Measurements from ENCODE around the gene EPHB4. TPM values are rescaled to one million over a fixed set of nuclear protein-coding genes. Genes with fewer than 3 reads are reported as not detected.

Gene EPHB4
- total RNA-seq, 1 donor from 2014 or later = 153 TPM

- no peak for TF ChIP-seq CTCF (IDR thresholded peaks at IDR 0.05; ENCODE audit: insufficient read depth, low read length, severe bottlenecking)
- no peak for FAIRE-seq
- no peak overlapping the region for H3K4me3 ChIP-seq (ENCODE audit: low read depth, low read length)
- H3K36me3 ChIP-seq (ENCODE audit: control insufficient read depth, insufficient read depth, low read length) = peaks cover 19% of the 10 kb centered on the region
- DNase-seq (ENCODE audit: low read depth) = no peak
- H3K27me3 ChIP-seq (ENCODE audit: control insufficient read depth, insufficient read depth, low read length) = no peaks in the 10 kb centered on the region
Observed at GRCh38 chr7:100864263-100864845, 37.0 kb upstream of the EPHB4 start.

GRCh38 chr7:100863406-100863950 is 36.2 kb upstream of the EPHB4 start:
- DNase-seq (ENCODE audit: low read depth) = no peak
- FAIRE-seq = no peak
- no peaks in the 10 kb centered on the region for H3K27me3 ChIP-seq (ENCODE audit: control insufficient read depth, insufficient read depth, low read length)
- H3K36me3 ChIP-seq (ENCODE audit: control insufficient read depth, insufficient read depth, low read length) = peaks cover 15% of the 10 kb centered on the region
- no peak for TF ChIP-seq CTCF (IDR thresholded peaks at IDR 0.05; ENCODE audit: insufficient read depth, low read length, severe bottlenecking)
- H3K4me3 ChIP-seq (ENCODE audit: low read depth, low read length) = no peak overlapping the region

- Histone ChIP-seq H3K4me3 (ENCODE audit: low read depth, low read length) (no peak overlapping the region), H3K27me3 (ENCODE audit: control insufficient read depth, insufficient read depth, low read length) (no peaks in the 10 kb centered on the region), H3K36me3 (ENCODE audit: control insufficient read depth, insufficient read depth, low read length) (peaks cover 15% of the 10 kb centered on the region)
- FAIRE-seq = no peak
- no peak for TF ChIP-seq CTCF (IDR thresholded peaks at IDR 0.05; ENCODE audit: insufficient read depth, low read length, severe bottlenecking)
- DNase-seq (ENCODE audit: low read depth) = no peak
Observed at GRCh38 chr7:100861616-100861985, 34.3 kb upstream of the EPHB4 start.

GRCh38 chr7:100860702-100861615 is 33.6 kb upstream of the EPHB4 start:
- Histone ChIP-seq H3K36me3 (ENCODE audit: control insufficient read depth, insufficient read depth, low read length) (peaks cover 15% of the 10 kb centered on the region), H3K4me3 (ENCODE audit: low read depth, low read length) (no peak overlapping the region), H3K27me3 (ENCODE audit: control insufficient read depth, insufficient read depth, low read length) (no peaks in the 10 kb centered on the region)
- no peak for TF ChIP-seq CTCF (IDR thresholded peaks at IDR 0.05; ENCODE audit: insufficient read depth, low read length, severe bottlenecking)
- DNase-seq (ENCODE audit: low read depth) = no peak
- no peak for FAIRE-seq

- no peaks in the 10 kb centered on the region for H3K27me3 ChIP-seq (ENCODE audit: control insufficient read depth, insufficient read depth, low read length)
- DNase-seq (ENCODE audit: low read depth) = no peak
- FAIRE-seq = no peak
- peaks cover 18% of the 10 kb centered on the region for H3K36me3 ChIP-seq (ENCODE audit: control insufficient read depth, insufficient read depth, low read length)
- no peak overlapping the region for H3K4me3 ChIP-seq (ENCODE audit: low read depth, low read length)
- no peak for TF ChIP-seq CTCF (IDR thresholded peaks at IDR 0.05; ENCODE audit: insufficient read depth, low read length, severe bottlenecking)
Observed at GRCh38 chr7:100859856-100860255, 32.5 kb upstream of the EPHB4 start.

Measured in bronchial epithelial cell (primary cell).